NCI-H748 (cell line): ENCODE data around the gene RP2.
A peak's percentile ranks its signal among the peaks of the same experiment; 100 is the strongest.

Experiments
- DNase-seq: peaks from one replicate; lab custom pipeline; 2025; ENCODE audit not compliant: unreplicated experiment; lab: John Stamatoyannopoulos, UW

Gene RP2

GRCh38 chrX:46836701-46837557 is at the start of gene RP2:
Gene RP2 (plus strand): TSS chrX:46837043. CDS start chrX:46837101, 58 bp downstream.
- DNase-seq = peak; percentile 97

- DNase-seq = no peak
Observed at GRCh38 chrX:46788902-46789301, 47.9 kb upstream of the RP2 start.

DNA sequence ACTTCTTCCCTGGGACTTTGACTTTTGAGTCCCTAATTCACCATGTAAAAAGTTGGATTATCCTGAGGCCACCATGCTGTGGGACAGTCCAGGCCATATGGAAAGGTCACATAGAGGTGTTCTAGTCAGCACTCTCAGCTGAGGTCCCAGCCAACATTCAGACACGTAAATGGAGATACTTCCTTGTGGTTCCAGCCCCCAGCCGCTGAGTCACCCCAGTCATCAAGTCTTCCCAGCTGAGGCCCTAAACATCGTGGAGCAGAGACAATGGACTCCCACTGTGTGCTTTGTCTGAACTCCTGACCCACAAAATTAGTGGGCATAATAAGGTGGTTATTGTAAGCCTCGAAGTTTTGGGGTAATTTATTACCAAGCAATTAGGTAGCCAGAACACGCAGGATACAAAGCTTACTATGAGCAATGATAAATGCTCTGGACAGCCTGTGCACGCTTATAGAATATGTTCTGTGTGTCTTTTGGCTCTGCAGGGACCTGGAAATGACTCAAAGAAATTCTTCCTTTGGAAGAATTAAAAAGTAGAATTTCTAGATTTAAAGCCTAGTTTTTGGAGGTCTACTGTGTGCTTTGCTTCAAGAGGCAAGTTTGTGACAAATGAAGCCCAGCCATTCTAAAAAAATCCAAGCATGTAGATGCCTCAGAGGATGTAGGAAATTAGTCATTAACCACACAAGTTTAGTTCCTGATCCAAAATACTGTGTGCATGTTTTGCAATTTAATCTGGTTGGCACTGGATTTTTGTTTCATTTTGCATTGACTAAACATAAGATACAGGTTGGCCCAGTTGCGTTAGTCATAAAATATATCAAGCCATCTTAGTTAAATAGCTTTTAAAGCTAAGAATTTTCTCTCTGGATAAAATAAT is 44.7 kb upstream of the RP2 start:
- no peak for DNase-seq

GRCh38 chrX:46792810-46793188 is 44.0 kb upstream of the RP2 start:
- DNase-seq = no peak

- DNase-seq = no peak
Observed at GRCh38 chrX:46793386-46794143, 43.3 kb upstream of the RP2 start.

DNA sequence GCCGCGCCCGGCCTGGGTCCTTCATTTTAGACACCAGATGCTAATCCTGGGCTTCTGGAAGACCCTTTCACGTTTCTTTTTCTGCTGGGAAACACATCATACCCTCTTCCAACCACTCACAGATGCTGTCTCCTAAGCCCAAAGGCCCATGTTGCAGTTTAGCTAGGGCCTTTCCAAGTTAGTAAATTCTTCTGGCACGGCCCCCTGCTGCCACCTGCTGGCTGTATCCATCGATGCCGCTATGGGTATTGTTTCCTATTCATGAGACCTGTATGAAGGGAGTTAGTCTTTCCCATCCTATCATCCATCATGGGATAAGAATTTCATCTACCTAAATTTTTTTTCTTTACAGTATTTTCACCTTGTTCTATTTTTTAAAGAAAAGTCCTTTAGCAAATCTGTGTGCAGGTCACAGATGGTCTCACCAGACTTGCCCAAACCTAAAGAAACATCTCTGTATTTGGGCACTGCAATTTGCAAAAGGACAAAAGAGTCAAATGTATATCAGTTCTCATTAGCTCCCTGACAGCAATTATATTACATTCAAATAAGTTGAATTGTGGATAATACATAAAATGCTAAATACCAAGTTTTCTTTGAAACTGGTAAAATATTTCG is 40.2 kb upstream of the RP2 start:
- DNase-seq = peak; percentile 60

DNA sequence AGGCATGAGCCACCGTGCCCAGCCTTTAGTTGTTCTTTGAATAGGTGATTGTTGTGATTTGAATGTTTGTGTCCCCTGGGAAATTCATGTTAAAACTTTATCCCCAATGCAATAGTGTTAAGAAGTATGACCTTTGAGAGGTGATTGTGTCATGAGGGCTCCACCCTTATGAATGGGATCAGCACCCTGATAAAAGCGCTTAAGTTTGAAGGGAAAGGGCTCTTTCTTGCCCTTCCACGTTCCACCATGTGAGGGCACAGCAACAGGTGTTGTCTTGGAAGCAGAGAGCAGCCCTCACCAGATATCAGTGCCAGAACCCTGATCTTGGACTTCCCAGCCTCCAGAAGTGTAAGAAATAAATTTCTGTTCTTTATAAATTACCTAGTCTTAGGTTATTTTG is 33.7 kb upstream of the RP2 start:
- DNase-seq = no peak

DNA sequence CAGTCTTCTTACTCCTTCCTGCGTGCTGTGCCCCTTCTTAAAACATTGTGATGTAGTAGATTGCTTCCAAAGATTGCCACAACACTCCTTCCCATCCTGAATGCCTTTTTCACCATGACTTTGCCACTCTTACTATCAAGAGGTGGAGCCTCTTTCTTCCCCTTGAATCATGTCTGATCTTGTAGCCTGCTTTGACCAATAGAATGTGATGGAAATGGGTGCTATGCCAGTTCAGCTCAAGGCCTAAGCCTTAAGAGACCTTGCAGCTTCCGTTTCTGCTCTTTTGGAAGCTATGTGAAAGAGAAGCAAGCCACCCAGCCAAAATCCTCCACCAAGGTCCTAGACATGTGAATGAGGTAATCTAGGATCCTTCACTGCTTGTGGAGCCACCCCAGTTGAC is 31.6 kb upstream of the RP2 start:
- DNase-seq = no peak

DNA sequence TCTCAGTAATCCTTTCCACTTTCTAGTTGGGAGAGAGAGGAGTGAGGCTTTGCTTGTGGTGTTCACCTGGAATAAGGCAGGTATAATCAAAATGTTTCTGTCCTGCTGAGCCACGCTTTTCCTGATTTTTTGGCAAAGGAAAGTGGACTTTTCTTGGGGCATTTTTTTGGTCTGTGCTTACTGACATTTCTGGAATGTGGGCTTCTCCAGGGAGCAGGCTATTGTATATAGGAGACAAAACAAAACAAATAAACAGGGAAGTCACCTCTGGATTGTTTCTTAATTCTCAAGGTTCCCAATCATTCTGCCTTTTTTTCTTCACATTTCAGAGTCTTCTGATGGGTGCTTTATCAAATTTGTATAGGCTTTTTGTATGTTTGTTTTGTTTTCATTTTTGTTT is 25.7 kb upstream of the RP2 start:
- no peak for DNase-seq

DNA sequence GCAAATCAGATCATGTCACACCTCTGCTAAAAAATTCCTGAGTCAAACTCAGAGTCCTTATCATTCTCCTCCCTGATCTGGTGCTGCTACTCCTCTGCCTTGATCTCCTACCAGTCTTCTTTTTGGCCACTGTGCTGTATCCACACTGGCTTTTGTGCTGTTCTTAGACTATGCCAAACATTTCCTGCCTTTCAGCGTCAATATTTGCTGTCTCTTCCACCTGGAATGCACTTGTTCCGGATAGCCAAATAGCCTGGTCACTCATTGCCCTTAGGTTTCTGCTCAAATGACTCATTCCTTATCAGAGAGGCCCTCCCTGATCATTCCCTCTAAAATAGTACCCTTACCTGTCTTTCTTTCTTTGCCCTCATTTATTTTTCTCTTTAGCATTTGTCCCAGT is 24.4 kb upstream of the RP2 start:
- no peak for DNase-seq

- DNase-seq = no peak
Observed at GRCh38 chrX:46814966-46815365, 21.9 kb upstream of the RP2 start.

DNA sequence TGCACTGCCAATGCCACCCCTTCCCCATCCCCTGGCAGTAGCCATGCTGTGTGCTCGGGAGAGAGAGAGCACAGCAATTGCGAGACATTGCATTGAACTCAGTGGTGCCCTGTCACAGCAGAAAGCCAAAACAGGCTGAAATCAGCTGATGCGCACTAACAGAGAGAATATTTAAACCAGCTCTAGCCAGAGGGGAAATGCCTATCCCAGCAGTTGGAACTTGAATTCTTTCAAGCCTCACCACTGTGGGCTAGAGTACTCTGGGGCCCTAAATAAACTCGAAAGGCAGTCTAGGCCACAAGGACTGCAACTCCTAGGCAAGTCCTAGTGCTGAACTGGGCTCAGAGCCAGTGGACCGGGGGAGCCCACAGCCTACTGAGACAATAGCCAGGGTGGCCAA is 17.7 kb upstream of the RP2 start:
- DNase-seq = no peak

DNA sequence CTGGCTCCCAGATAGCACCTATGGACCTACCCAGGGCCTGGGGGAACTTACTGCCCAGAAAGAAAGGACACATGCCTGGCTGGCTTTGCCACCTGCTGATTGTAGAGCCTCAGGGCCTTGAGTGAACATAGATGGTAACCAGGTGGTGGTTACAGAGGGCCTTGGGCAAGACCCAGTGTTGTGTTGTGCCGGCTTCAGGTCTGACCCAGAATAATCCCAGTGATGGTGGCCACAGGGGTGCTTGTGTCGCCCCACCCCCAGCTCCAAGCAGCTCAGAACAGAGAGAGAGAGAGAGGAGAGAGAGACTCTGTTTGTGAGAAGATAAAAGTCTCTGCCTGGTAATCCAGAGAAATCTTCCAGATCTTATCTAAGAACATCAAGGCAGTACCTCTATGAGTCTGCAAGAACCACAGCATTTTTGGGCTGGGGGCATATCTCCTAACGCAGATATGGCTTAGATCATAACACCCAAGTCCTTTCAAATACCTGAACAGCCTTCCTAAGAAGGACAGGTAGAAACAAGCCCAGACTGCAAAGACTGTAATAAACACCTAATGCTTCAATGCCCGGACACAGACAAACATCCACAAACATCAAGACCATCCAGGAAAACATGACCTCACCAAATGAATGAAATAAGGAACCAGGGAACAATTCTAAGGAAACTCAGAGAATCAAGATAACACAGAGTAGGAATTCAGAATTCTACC is 16.3 kb upstream of the RP2 start:
- no peak for DNase-seq

- DNase-seq = no peak
Observed at GRCh38 chrX:46823481-46823880, 13.4 kb upstream of the RP2 start.

GRCh38 chrX:46831765-46832327 is 5.0 kb upstream of the RP2 start:
- DNase-seq = no peak

DNA sequence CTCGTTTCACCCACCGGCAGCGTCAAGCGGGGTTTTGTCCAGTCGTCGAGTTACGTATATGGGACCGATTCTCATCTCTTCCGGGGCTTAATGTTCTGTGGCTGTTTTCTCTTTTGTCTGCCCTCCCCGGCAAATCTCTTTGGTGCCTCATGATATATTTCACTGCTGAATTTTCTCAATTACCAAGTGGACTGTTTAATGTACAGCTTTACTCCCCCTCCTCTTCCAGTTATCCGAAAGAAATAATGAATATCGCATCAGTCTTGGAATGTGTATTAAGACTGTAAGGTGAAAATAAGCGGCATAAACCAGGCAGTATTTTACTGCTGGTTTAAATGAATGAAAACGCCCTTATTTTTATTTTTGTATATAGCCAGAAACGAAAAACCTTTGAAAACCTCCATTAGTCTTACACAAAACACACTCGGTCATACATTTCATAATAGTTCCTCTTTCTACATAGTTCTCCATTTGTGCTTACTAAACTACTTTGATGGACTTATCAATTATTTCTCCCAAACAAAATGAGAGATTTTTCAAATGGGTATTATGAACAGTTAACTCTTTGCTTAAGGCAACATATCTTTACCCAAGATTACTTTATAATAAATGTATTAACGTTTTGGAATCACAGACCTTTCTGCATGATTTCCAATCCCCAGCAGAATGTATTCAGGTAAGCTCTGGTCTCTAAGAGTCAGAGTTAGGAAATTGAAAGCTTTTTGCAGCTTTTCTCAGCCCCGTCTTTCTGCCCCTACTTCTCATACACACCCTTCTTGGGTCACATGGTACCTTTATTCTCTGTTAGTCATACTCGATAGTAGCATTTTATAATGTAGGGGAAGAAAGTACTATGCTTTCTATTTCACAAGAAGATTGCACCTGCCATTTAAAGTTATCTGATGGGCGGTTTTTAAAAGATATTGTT is 979 bp downstream of the RP2 start:
- peak; percentile 1 for DNase-seq

DNA sequence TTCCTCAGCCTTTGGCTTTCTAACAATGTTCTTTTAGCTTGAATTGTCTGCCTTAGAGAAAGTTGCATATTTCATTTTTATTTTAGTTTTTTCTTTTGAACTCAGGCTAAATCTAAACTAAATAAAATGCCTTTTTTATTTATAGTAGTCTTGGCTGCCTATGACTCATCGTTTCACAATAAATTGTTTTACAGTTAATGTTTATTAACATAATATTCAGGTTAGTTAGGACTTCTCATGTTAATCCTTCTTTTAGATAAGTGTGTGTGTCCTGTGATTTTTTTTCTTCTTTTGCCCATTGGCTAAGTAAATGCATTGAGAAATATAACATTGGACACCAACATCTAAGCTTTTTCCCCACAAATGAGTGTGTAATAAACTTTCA is 1.6 kb downstream of the RP2 start:
- no peak for DNase-seq

GRCh38 chrX:46838974-46839480 is 2.2 kb downstream of the RP2 start:
- DNase-seq = no peak

- DNase-seq = no peak
Observed at GRCh38 chrX:46840946-46841345, 4.1 kb downstream of the RP2 start.
